T follicular helper cell (primary cell): Measurements from ENCODE around the gene CDC42BPB.

Experiments used
- DNase-seq: peaks from one replicate; pipeline ENCODE4 v3.0.0-alpha.2; 2020; ENCODE audit warnings: low read depth

The CDC42BPB gene

DNA sequence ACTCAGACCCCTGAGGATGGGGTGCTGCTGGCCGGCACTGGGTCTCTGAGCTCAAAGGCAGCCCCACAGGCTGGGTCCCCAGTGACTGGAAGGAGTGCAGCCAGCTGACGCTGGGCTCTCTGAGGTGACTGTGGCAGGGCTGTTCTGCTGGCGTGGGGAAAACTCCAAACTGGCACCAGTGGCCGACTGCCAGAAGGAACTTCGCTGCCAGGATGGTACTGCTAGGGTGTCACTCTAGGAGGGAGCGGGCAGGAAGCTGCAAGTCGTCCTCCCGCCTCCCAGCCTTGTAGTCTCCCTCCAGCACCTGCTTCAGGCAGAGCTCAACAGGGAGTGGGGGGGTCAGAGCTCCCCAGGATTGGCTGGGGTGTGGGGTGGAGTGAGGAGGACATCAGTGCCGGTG is 41.3 kb downstream of the CDC42BPB start:
- no peak for DNase-seq

- DNase-seq: no peak
Observed at GRCh38 chr14:103015426-103015825, 41.9 kb downstream of the CDC42BPB start.

GRCh38 chr14:103014466-103015228 is 42.7 kb downstream of the CDC42BPB start:
- no peak for DNase-seq

DNA sequence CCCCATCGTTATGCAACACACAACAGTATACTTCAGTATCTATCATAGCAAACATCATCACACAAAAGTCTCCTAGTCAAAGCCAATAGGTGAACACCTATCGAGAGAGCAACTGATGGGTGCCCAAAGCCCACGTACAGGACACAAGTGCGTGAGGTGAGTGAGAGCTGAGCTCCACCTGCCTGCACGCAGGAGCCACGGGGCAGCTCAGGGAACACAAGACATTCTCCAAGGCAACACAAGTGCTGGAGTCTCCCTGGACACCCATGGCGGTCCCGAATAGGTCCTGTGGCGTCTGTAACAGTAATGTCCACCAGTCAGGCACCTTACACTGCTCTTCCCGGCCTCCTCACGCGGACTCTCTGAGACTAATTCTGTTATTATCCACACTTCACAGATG is 44.3 kb downstream of the CDC42BPB start:
- DNase-seq: no peak

DNA sequence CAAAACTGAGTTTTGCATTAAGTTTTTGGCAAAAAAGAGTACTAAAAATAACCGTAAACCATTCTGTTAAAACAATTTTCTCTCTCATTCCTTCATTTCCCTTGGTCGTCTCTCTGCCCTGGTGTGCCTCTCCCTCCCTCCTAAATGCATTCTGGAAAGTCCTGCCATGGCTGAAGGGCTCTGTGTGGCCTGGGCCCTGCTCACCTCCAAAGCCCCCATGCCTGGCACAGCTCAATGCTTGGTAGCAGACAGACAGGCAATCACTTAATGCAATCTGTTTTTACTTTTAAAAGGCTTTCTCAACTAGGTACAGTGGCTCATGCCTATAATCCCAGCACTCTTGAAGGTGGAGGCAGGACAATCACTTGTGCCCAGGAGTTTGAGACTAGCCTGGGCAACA is 47.8 kb downstream of the CDC42BPB start:
- DNase-seq: no peak

DNA sequence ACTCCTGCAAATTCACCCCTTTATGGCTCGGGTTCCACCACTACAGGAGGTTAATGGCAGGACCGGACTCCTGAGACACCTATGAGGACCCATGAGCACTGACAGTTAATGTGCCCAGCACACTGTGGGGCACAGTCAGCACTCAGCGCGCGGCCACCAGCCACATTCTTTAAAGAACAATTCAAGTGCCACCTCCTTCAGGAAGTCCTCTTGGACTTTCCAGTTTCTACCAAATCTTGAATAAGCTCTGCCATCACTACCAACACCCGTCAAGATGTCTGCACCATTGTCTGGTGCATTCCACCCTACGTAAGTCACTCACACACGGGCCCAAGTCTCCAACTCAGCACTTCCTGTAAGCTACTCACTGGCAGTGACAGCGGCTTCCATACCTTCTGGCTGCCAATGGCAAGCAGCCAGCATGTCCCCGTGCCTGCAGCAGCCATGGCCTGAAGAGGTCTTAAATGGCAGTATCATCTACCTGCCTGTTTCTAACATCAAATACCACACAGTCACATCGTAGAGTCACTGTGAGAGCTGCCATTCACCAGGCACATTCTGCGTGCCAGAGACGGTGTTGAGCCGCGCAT is 48.5 kb downstream of the CDC42BPB start:
- no peak for DNase-seq

GRCh38 chr14:103008126-103008525 is 49.2 kb downstream of the CDC42BPB start:
- DNase-seq: no peak

GRCh38 chr14:103007555-103007954 is 49.8 kb downstream of the CDC42BPB start:
- DNase-seq: no peak

DNA sequence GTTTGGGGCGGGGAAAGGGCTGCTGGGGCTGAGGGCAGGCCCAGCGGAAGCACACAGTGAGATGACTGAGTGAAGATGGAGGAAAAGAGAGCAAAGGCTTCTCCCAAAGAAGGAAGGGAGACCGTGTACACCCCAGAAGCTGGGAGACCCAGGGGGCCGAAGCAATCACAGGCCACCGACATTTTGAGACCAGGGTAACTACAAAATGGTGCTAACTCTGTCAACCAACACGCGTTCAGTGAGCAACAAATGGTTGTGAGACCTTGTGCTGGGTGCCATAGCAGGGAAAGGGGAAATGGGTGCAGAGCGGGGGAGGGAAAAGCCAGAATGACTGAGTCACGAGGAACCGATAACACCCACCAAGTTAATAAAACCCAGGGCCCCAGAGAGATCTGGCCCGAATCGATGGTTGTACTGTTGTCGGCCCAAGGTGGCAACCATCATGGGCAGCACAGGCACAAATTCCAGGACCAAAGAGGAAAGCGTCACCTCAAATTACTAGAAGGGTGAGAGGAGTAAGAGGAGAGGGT is 50.3 kb downstream of the CDC42BPB start:
- DNase-seq: no peak

DNA sequence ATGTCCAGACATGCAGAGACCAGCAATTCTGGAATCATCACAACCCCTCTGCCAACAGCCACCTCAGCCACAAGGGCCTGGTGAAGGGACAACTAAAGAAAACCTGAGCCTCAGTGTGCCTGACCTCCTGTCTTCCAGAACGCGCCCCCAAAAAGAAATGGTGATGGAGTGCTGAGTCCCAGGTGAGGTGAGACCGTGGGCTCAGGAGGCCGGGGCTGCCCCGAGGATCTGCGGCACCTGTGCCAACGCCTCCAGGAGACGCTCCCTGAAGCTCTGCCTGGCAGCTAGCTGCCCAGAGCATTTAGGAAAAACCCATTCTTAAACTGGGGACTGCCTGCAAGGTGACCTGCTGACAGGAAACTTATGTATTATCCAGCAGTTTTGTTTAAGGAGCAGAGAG is 51.2 kb downstream of the CDC42BPB start:
- no peak for DNase-seq

- no peak for DNase-seq
Observed at GRCh38 chr14:103003850-103004249, 53.5 kb downstream of the CDC42BPB start.

GRCh38 chr14:103003351-103003615 is 54.1 kb downstream of the CDC42BPB start:
- DNase-seq: no peak

DNA sequence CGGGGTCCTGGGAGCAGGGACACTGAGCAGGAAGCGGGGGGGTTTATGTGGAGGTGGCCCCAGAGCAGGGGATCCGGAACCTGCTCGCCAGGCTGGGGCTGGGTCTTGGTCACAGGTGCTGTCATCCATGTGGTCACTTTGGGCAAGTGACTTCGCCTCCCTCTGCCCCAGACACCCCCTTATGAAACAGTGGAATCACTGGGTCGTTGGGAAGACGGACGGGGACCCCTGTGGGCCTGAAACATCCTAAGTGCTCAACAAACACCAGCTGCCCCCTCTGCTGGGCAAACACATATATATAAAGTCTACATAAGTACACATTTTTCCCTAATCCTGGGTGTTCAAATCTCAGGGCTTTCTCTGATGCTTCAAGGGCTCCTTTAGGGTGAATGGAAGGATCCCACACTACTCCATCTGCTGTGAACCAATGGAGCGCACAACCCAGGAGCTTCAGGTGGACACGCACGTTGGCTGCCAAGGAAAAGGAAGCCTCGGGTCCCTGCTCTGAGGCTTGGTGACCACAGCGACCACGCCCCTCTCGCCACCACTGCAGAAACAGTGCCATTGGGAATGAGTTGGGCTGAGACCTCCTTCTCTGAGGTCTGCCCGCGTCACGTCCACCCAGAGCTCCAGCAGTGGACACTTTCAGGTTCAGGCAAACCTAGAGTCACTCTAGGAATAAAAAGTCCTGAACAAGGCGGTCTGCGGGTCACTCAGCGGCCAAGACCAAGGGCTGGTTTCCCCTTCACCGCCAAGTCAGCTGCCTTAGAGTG is 54.6 kb downstream of the CDC42BPB start:
- no peak for DNase-seq

- no peak for DNase-seq
Observed at GRCh38 chr14:103001651-103002396, 55.5 kb downstream of the CDC42BPB start.

DNA sequence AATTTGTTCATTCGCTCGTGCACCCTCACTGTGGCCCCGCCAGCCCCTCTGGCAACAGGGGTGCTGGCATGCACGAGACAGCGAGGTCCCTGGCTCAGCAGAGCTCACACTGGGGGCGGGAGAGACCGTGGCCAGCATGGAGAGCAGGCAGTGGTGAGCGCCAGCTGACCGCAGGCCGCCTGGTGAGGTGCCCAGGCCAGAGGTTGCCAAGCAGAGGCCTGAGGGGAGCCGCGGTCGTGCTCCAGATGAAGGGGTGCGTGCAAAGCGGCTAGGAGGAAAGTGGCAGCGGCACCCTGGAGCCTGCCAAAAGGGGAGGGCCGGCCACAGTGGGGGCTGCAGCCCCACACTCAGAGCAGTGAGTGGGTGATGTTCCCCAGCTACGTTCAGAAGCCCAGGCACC is 56.1 kb downstream of the CDC42BPB start:
- no peak for DNase-seq

- DNase-seq: no peak
Observed at GRCh38 chr14:103000291-103000921, 56.9 kb downstream of the CDC42BPB start.

DNA sequence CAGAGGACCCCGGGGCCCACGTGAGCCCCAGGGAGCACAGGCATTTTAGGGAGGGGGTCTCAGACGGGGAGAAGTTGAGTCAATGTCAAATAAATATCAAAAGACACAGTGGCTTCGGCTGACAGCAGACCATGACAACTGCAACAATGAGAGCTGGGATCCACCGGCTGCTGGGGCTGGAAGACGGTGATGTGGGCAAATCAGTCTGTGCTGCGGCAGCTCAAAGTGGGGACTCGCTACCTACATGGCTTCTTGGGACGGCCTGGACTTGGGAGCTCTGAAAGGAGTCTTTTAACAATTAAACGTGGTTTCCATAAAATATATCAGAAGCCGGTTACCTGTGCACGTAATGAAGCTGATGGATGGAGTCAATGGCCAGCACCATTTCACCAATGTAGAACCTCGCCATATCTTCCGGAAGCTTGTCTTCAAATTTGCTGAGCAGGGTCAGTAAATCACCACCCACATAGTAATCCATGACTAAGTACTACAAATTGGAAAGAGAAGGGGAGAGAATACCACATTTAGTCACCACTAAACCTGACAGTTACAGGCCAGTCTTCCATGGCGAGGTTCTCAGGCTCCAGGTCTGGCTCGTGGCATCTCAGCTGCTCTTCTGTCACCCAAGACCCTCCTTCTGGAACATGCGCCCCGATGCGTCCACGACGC is 58.0 kb downstream of the CDC42BPB start:
- DNase-seq: no peak

GRCh38 chr14:102998393-102998792 is 59.0 kb downstream of the CDC42BPB start:
- no peak for DNase-seq

DNA sequence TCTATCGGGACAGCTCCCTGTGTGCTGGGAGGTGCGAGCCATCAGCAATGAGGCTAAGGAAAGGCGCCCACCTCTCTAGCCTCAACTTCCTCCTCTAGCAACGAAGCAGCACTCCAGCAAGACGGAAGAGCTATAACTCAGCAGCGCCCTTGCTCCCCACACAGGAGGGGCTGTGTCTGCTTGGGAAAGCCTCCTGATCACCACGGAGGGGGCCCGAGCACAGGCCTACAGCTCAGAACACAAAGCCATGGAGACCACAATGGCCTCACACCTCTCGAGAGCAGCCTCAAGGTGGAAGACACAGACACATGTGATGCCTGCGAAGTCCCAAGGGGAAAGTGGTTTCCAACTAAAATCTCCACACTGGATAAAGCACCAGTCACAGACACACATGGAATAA is 60.4 kb downstream of the CDC42BPB start:
- DNase-seq: no peak

DNA sequence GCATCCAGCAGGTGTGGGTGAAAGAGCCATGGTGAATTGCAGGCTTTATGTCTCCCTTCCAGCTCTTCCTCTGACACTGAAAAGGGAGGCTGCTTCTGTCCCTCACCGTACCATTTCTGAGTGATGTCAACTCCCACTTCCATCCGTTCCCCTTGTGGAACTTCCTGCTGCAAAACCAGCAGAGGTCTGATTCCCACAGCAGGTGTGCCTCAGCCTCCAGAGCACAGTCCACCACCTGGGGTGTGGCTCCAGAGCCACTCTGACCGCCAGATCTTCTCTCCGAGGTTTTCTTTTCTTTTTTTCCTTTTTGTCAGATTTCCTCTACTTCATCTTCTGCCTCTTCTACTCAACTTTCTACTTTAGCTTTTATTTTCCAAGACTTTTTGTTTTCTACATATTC is 62.7 kb downstream of the CDC42BPB start:
- DNase-seq: no peak

DNA sequence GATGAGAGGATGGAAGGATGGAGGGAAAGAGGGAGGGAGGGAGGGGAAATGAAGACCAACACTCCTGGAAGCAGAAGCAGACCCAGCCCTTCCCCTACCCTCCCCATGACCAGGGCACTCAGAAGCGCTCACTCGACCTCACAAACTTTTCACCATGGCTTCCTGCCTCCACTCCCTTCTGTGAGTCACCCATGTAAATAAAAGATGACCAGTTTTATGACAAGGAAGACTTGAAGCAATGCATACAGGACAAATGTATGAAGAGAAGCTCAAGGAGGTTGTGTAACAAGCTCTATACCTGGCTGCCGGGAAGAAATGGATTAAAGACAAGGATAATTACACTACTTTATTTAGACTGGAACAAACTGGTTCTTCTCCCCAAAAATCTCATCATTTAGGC is 63.8 kb downstream of the CDC42BPB start:
- no peak for DNase-seq
